HCT116 (cell line): Measurements from ENCODE around the gene PTP4A2. TPM values are rescaled to one million over a fixed set of nuclear protein-coding genes. Genes with fewer than 3 reads are reported as not detected.

Source experiments
- ATAC-seq: fragments of 200-7000 bp; cut with Tn5 transposase; 2 replicates; pipeline ENCODE4 v1.9.1; 2020; ENCODE audit warnings: mild to moderate bottlenecking, moderate library complexity
- BruUV-seq: library from RNA; stranded (reverse); fragments of 400-500 nt; replicated peaks from 2 replicates; lab custom pipeline; 2021; lab: Mats Ljungman, UMichigan
- CTCF ChIA-PET: fragments of 300-600 bp; sonication (Branson Sonifier 250); formaldehyde crosslinking; loops from one replicate; lab custom pipeline; 2021; ENCODE audit warnings: antibody characterized with exemption; lab: Charles Lee
- POLR2A ChIA-PET: fragments of 300-600, 350-600 bp; sonication (Branson Sonifier 250); formaldehyde crosslinking; loops from one replicate; lab custom pipeline; 2021; ENCODE audit warnings: antibody characterized with exemption; lab: Charles Lee
- RAD21 ChIA-PET, 2 experiments: fragments of 300-600 bp; sonication (Branson Sonifier 250); formaldehyde crosslinking; loops; one replicate each; lab custom pipeline; 2023; ENCODE audit warnings: low total read pairs in 2 of 2; ENCODE audit not compliant: uncharacterized antibody in 2 of 2, unreplicated experiment in 2 of 2, low non-redundant PET in 1 of 2; lab: Charles Lee
- DNase-seq: peaks from one replicate; pipeline ENCODE4 v3.0.0-alpha.2; 2010; ENCODE audit warnings: low read depth, low spot score
- H2AFZ ChIP-seq: fragments of 200-600 bp; shearing (Covaris generic), sonication (generic); 2 replicates; pipeline ENCODE4 v1.6.1; 2017; ENCODE audit warnings: low read depth, mixed run types, mixed read lengths, antibody characterized with exemption, low read length; ENCODE audit not compliant: poor library complexity, severe bottlenecking
- H3K27ac ChIP-seq: 2 replicates; pipeline ENCODE4 v1.5.1; 2012; ENCODE audit warnings: low read depth, low read length
- H3K27me3 ChIP-seq: fragments of 200-600 bp; sonication (generic); 2 replicates; pipeline ENCODE4 v1.6.1; 2016; ENCODE audit warnings: mixed run types, low read length, mixed read lengths; ENCODE audit not compliant: insufficient read depth
- H3K36me3 ChIP-seq, 2 experiments: fragments of 200-500 bp in 1 of 2; fragments of 200-600 bp in 1 of 2; sonication (Bioruptor generic) in 1 of 2; sonication (generic) in 1 of 2; 2 replicates each; pipeline versions ENCODE4 v1.5.1 to v1.6.1; 2014 to 2016; ENCODE audit warnings: low read length in 2 of 2, inconsistent platforms in 1 of 2, mixed read lengths in 1 of 2, mixed run types in 1 of 2; ENCODE audit not compliant: insufficient read depth in 2 of 2, control insufficient read depth in 1 of 2
- H3K4me1 ChIP-seq, 2 experiments: fragments of 200-600 bp in 1 of 2; sonication (generic) in 1 of 2; 2 replicates each; pipeline versions ENCODE4 v1.5.1 to v1.6.1; 2012 to 2017; ENCODE audit warnings: low read length in 2 of 2, inconsistent platforms in 1 of 2, mild to moderate bottlenecking in 1 of 2, mixed read lengths in 1 of 2, mixed run types in 1 of 2, moderate library complexity in 1 of 2; ENCODE audit not compliant: insufficient read depth in 2 of 2, control insufficient read depth in 1 of 2
- H3K4me2 ChIP-seq: fragments of 200-600 bp; sonication (generic); 2 replicates; pipeline ENCODE4 v1.6.1; 2017; ENCODE audit warnings: mixed run types, low read length, mixed read lengths
- H3K4me3 ChIP-seq, 2 experiments: fragments of 200-600 bp in 1 of 2; sonication (generic) in 1 of 2; replicated peaks in 1 of 2; 2 replicates each; pipeline ENCODE4 v1.5.1; 2011 to 2016; ENCODE audit warnings: low read length in 2 of 2, control low read depth in 1 of 2, low read depth in 1 of 2, mild to moderate bottlenecking in 1 of 2, mixed read lengths in 1 of 2, mixed run types in 1 of 2
- H3K79me2 ChIP-seq: fragments of 200-600 bp; sonication (generic); 2 replicates; pipeline ENCODE4 v1.6.1; 2017; ENCODE audit warnings: mild to moderate bottlenecking, mixed run types, low read length, moderate library complexity, mixed read lengths; ENCODE audit not compliant: insufficient read depth
- H3K9ac ChIP-seq: fragments of 200-600 bp; sonication (generic); 2 replicates; pipeline ENCODE4 v1.6.1; 2016; ENCODE audit warnings: low read length, mixed read lengths
- H3K9me2 ChIP-seq: fragments of 200-600 bp; sonication (generic), shearing (Covaris generic); 2 replicates; pipeline ENCODE4 v1.6.1; 2017; ENCODE audit warnings: mixed run types, mild to moderate bottlenecking, moderate library complexity; ENCODE audit not compliant: insufficient read depth
- H3K9me3 ChIP-seq, 2 experiments: fragments of 200-500 bp in 1 of 2; fragments of 200-600 bp in 1 of 2; sonication (Bioruptor generic) in 1 of 2; sonication (generic) in 1 of 2; 2 replicates each; pipeline ENCODE4 v1.6.1; 2014 to 2017; ENCODE audit warnings: low read length in 2 of 2, mixed read lengths in 2 of 2, inconsistent platforms in 1 of 2, low read depth in 1 of 2, mild to moderate bottlenecking in 1 of 2, mixed run types in 1 of 2, moderate library complexity in 1 of 2; ENCODE audit not compliant: control insufficient read depth in 1 of 2, insufficient read depth in 1 of 2
- H4K20me1 ChIP-seq: fragments of 200-600 bp; sonication (generic), shearing (Covaris generic); 2 replicates; pipeline ENCODE4 v1.6.1; 2017; ENCODE audit warnings: mixed run types, mild to moderate bottlenecking, moderate library complexity; ENCODE audit not compliant: insufficient read depth
- CTCF ChIP-seq, 3 experiments: fragments of 200-600 bp in 1 of 3; sonication (generic) in 1 of 3; IDR thresholded peaks in 2 of 3; conservative IDR thresholded peaks in 1 of 3; 2 replicates each; pipeline ENCODE4 v1.5.1; 2012 to 2017; ENCODE audit warnings: low read depth in 2 of 3, low read length in 2 of 3, antibody characterized with exemption in 1 of 3, borderline replicate concordance in 1 of 3, control low read depth in 1 of 3, mild to moderate bottlenecking in 1 of 3, mixed read lengths in 1 of 3, mixed run types in 1 of 3, moderate library complexity in 1 of 3; ENCODE audit not compliant: insufficient read depth in 1 of 3
- POLR2AphosphoS5 ChIP-seq: IDR thresholded peaks from 2 replicates; pipeline ENCODE4 v1.6.1; 2011; ENCODE audit warnings: mild to moderate bottlenecking, low read depth, low read length, moderate library complexity
- ZFX ChIP-seq: fragments of 450-650 bp; IDR thresholded peaks from 2 replicates; pipeline ENCODE4 v1.6.1; 2017
- intact Hi-C: fragments of 100-400 bp; cut with micrococcal nuclease; formaldehyde crosslinking; loops from 2 replicates; pipeline ENCODE4 v1.10.0; 2022
- total RNA-seq: library from RNA; stranded (reverse); gene quantifications from one replicate; pipeline ENCODE4 v1.2.1, GENCODE V29; 2021; ENCODE audit not compliant: unreplicated experiment
- TF ChIP-seq, protein P1 (sequence below): IDR thresholded peaks from 2 replicates; pipeline ENCODE4 v1.6.1; 2011; ENCODE audit warnings: mild to moderate bottlenecking, low read length, moderate library complexity; ENCODE audit not compliant: insufficient replicate concordance; ENCODE audit errors: extremely low read depth

Gene PTP4A2
- total RNA-seq, 1 experiment from 2014 or later: 267 TPM

DNA sequence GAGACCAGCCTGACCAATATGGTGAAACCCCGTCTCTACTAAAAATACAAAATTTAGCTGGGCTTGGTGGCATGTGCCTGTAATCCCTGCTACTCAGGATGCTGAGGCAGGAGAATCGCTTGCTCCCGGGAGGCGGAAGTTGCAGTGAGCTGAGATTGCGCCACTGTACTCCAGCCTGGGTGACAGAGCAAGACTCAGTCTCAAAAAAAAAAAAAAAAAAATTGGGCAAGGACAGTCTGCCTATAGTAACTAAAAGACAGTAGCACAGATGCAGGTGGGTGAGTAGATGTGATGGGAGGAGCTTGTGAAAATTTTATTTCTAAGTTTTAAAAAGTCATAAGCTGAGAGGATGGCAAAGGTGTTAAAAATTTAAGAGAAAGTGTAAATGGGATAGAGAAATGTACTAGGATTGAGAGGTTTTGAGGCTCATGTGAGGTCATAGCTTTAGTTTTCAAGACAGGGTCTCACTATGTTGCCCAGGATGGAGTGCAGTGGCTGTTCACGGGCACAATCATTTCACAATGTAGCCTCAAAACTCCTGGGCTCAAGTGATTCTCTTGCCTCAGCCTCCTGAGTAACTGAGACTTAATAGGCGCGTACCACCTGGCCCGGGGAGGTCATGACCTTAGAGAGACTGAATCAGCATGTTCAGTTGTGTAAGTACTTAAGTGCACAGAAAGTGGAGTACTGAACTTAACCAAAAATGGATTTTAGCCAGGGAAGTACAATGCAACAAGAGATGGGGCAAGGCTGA lies 33.7 kb downstream of the PTP4A2 start:
- POLR2A ChIA-PET: interaction anchor here (1.2 kb wide), 1 partner anchor 11 kb away, joined by 3 read pairs; no protein-coding TSS in a partner anchor
- H4K20me1 ChIP-seq: no peaks in the 10 kb centered on the region
- RAD21 ChIA-PET: no interaction called here
- H3K79me2 ChIP-seq: peaks cover 8% of the 10 kb centered on the region; the same call in 1 of the 2 replicates
- no peaks in the 10 kb centered on the region for H3K27me3 ChIP-seq
- no peak overlapping the region for H2AFZ ChIP-seq
- H3K9ac ChIP-seq: no peak overlapping the region
- no peaks in the 10 kb centered on the region for H3K9me3 ChIP-seq
- H3K4me1 ChIP-seq: no peaks in the 10 kb centered on the region
- BruUV-seq: no TSS peak
- no peak overlapping the region for H3K4me2 ChIP-seq
- CTCF ChIA-PET: interaction anchor here (1.5 kb wide), 1 partner anchor 59 kb away, joined by 6 read pairs; no protein-coding TSS in a partner anchor
- peaks cover 11% of the 10 kb centered on the region in 2 experiments; a peak in 3 of 4 replicates for H3K36me3 ChIP-seq
- DNase-seq (no peak), ATAC-seq (peak; percentile 8; the same call in 1 of the 2 replicates)
- H3K4me3 ChIP-seq: no peak overlapping the region
- intact Hi-C loops: loop anchor here (5.0 kb wide), 1 partner anchor 58 kb away; no protein-coding TSS in a partner anchor
- no peaks in the 10 kb centered on the region for H3K9me2 ChIP-seq
- TF ChIP-seq POLR2AphosphoS5 (0 out of 2 replicates have a peak, but pooled peaks have one; percentile 20), CTCF (IDR thresholded peaks at IDR 0.05 in 2 of 3, conservative IDR thresholded peaks at IDR 0.05 in 1 of 3; ENCODE audit: borderline replicate concordance in 1 of 3, insufficient read depth in 1 of 3, low read depth in 2 of 3, low read length in 2 of 3) (no peak), ZFX (no peak)
- TF ChIP-seq, protein P1, sequence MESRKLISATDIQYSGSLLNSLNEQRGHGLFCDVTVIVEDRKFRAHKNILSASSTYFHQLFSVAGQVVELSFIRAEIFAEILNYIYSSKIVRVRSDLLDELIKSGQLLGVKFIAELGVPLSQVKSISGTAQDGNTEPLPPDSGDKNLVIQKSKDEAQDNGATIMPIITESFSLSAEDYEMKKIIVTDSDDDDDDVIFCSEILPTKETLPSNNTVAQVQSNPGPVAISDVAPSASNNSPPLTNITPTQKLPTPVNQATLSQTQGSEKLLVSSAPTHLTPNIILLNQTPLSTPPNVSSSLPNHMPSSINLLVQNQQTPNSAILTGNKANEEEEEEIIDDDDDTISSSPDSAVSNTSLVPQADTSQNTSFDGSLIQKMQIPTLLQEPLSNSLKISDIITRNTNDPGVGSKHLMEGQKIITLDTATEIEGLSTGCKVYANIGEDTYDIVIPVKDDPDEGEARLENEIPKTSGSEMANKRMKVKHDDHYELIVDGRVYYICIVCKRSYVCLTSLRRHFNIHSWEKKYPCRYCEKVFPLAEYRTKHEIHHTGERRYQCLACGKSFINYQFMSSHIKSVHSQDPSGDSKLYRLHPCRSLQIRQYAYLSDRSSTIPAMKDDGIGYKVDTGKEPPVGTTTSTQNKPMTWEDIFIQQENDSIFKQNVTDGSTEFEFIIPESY: no peak
- no peak overlapping the region for H3K27ac ChIP-seq
